ENCODE data around the gene HTR5A. TPM values are rescaled to one million over a fixed set of nuclear protein-coding genes. Genes with fewer than 3 reads are reported as not detected.

Gene HTR5A
- total RNA-seq, 4 donors from 2014 or later, result not detected

GRCh38 chr7:155131090-155131489 lies 61.0 kb downstream of the HTR5A start:
- DNase-seq (ENCODE audit: extremely low spot score), result no peak
- Histone ChIP-seq H3K27ac (replicated peaks in 1 of 4) (no peak overlapping the region), H3K27me3 (peaks cover 0 to 14% (median 0%) of the 10 kb centered on the region in 4 donors), H3K36me3 (no peaks in the 10 kb centered on the region), H3K4me1 (no peaks in the 10 kb centered on the region), H3K9me3 (no peaks in the 10 kb centered on the region), H3K4me3 (no peak overlapping the region)
- intact Hi-C loops (cut with DNase I), result no loop called here
- TF ChIP-seq POLR2A (IDR thresholded peaks at IDR 0.05; ENCODE audit: low read depth) (no peak), EP300 (IDR thresholded peaks at IDR 0.05) (no peak)
- WGBS, result 96% methylated on average over 13 of the region's 13 CpGs

GRCh38 chr7:155132431-155132830 lies 62.3 kb downstream of the HTR5A start:
- no peak overlapping the region for H3K4me3 ChIP-seq
- no peak overlapping the region for H3K27ac ChIP-seq (replicated peaks in 1 of 4)
- H3K36me3 ChIP-seq, result no peaks in the 10 kb centered on the region
- H3K4me1 ChIP-seq, result no peaks in the 10 kb centered on the region
- intact Hi-C loops (cut with DNase I), result no loop called here
- 82% methylated on average over 9 of the region's 9 CpGs for WGBS
- TF ChIP-seq, protein P1, sequence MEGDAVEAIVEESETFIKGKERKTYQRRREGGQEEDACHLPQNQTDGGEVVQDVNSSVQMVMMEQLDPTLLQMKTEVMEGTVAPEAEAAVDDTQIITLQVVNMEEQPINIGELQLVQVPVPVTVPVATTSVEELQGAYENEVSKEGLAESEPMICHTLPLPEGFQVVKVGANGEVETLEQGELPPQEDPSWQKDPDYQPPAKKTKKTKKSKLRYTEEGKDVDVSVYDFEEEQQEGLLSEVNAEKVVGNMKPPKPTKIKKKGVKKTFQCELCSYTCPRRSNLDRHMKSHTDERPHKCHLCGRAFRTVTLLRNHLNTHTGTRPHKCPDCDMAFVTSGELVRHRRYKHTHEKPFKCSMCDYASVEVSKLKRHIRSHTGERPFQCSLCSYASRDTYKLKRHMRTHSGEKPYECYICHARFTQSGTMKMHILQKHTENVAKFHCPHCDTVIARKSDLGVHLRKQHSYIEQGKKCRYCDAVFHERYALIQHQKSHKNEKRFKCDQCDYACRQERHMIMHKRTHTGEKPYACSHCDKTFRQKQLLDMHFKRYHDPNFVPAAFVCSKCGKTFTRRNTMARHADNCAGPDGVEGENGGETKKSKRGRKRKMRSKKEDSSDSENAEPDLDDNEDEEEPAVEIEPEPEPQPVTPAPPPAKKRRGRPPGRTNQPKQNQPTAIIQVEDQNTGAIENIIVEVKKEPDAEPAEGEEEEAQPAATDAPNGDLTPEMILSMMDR (IDR thresholded peaks at IDR 0.05), result no peak
- TF ChIP-seq POLR2AphosphoS5 (IDR thresholded peaks at IDR 0.05) (no peak), POLR2A (IDR thresholded peaks at IDR 0.05; ENCODE audit: low read depth) (no peak), EP300 (IDR thresholded peaks at IDR 0.05) (no peak)
- no peaks in the 10 kb centered on the region for H3K9me3 ChIP-seq
- H3K27me3 ChIP-seq, result peaks cover 0 to 14% (median 0%) of the 10 kb centered on the region in 4 donors
- no peak for DNase-seq (ENCODE audit: extremely low spot score)

GRCh38 chr7:155136619-155137243 lies 66.6 kb downstream of the HTR5A start:
- Histone ChIP-seq H3K4me1 (no peaks in the 10 kb centered on the region), H3K4me3 (no peak overlapping the region), H3K27ac (replicated peaks in 1 of 4) (no peak overlapping the region), H3K27me3 (peaks cover 0 to 33% (median 0%) of the 10 kb centered on the region in 4 donors), H3K9me3 (no peaks in the 10 kb centered on the region), H3K36me3 (no peaks in the 10 kb centered on the region)
- TF ChIP-seq, protein P1 (IDR thresholded peaks at IDR 0.05), result no peak
- TF ChIP-seq EP300 (IDR thresholded peaks at IDR 0.05) (no peak), POLR2A (IDR thresholded peaks at IDR 0.05; ENCODE audit: low read depth) (no peak), POLR2AphosphoS5 (IDR thresholded peaks at IDR 0.05) (no peak)
- intact Hi-C loops (cut with DNase I), result no loop called here
- DNase-seq (ENCODE audit: extremely low spot score), result peak; percentile 87
- WGBS, result 65% methylated on average over 4 of the region's 4 CpGs

Small RNA genes lying within 50 kb of the gene (small RNA-seq; reads per million reads assigned to genes)
- gene AC092628.1, result 0 reads per million in 3 donors

Other genes with a start within 250 kb of the HTR5A start
- 10 to 100 TPM in 2 of 4 donors, 1 to 10 TPM in 2; 7.6 to 12.3 (median 9.5) TPM for gene PAXIP1, start 67.2 kb upstream of the HTR5A start, total RNA-seq
- gene INSIG1, start 227.6 kb downstream of the HTR5A start, total RNA-seq, result 10 to 100 TPM; 25.3 to 63.5 (median 37.7) TPM

All from esophagus muscularis mucosa (tissue), 4 donors.